Naive thymus-derived CD4-positive, alpha-beta T cell (primary cell): ENCODE results near the gene NADK. TPM values are rescaled to one million over a fixed set of nuclear protein-coding genes. Genes with fewer than 3 reads are reported as not detected.

Experiments
- ATAC-seq: fragments of 150-1000 bp; cut with Tn5 transposase; 2 replicates; pipeline ENCODE4 v1.10.0; 2021; ENCODE audit warnings: mild to moderate bottlenecking, moderate library complexity
- CTCF ChIA-PET: fragments of 350-600 bp; sonication (Branson Sonifier 250); formaldehyde crosslinking; loops from one replicate; lab custom pipeline; 2021; ENCODE audit warnings: antibody characterized with exemption; lab: Charles Lee
- POLR2A ChIA-PET: fragments of 350-600 bp; sonication (Branson Sonifier 250); formaldehyde crosslinking; loops from one replicate; lab custom pipeline; 2021; ENCODE audit warnings: antibody characterized with exemption, inconsistent platforms; lab: Charles Lee
- DNase-seq, 9 donors: peaks; one replicate each; pipeline versions ENCODE4 v3.0.0 to v3.0.0-alpha.2; 2020 to 2022; ENCODE audit warnings: mixed read lengths in 1 of 9
- H3K27ac ChIP-seq: one replicate; pipeline ENCODE4 v1.7.0; 2013; ENCODE audit warnings: mild to moderate bottlenecking, low read depth, low read length, moderate library complexity
- H3K27me3 ChIP-seq, 2 donors: one replicate each; pipeline ENCODE4 v1.7.0; 2013; ENCODE audit warnings: low read length in 2 of 2, mild to moderate bottlenecking in 2 of 2, moderate library complexity in 2 of 2; ENCODE audit not compliant: control insufficient read depth in 2 of 2, insufficient read depth in 2 of 2
- H3K36me3 ChIP-seq, 3 experiments: 1 replicate in 2 of 3; 2 replicates in 1 of 3; pipeline ENCODE4 v1.7.0; 2013; ENCODE audit warnings: low read length in 3 of 3, mild to moderate bottlenecking in 3 of 3, moderate library complexity in 1 of 3; ENCODE audit not compliant: insufficient read depth in 3 of 3, control insufficient read depth in 2 of 3
- H3K4me1 ChIP-seq, 2 donors: one replicate each; pipeline ENCODE4 v1.7.0; 2013; ENCODE audit warnings: low read length in 2 of 2, mild to moderate bottlenecking in 2 of 2, moderate library complexity in 1 of 2; ENCODE audit not compliant: control insufficient read depth in 2 of 2, insufficient read depth in 2 of 2
- H3K4me3 ChIP-seq: 2 replicates; pipeline ENCODE4 v1.7.0; 2013; ENCODE audit warnings: mild to moderate bottlenecking, low read length
- H3K9me3 ChIP-seq, 3 experiments: 1 replicate in 2 of 3; 2 replicates in 1 of 3; pipeline ENCODE4 v1.7.0; 2013; ENCODE audit warnings: low read length in 3 of 3; ENCODE audit not compliant: control insufficient read depth in 2 of 3
- H3K27ac Mint-ChIP-seq, 9 donors: one replicate each; pipeline ENCODE4 v1.8.0; 2020 to 2022; ENCODE audit warnings: mixed read lengths in 9 of 9, mild to moderate bottlenecking in 8 of 9, moderate library complexity in 5 of 9, inconsistent platforms in 2 of 9
- H3K27me3 Mint-ChIP-seq, 5 donors: one replicate each; pipeline ENCODE4 v1.8.0; 2021 to 2022; ENCODE audit warnings: mixed read lengths in 5 of 5, mild to moderate bottlenecking in 1 of 5
- H3K36me3 Mint-ChIP-seq, 5 donors: one replicate each; pipeline ENCODE4 v1.8.0; 2020 to 2022; ENCODE audit warnings: mixed read lengths in 5 of 5, mild to moderate bottlenecking in 3 of 5, inconsistent platforms in 1 of 5
- H3K4me1 Mint-ChIP-seq, 7 donors: one replicate each; pipeline ENCODE4 v1.8.0; 2020 to 2022; ENCODE audit warnings: mixed read lengths in 7 of 7, mild to moderate bottlenecking in 3 of 7, inconsistent platforms in 1 of 7
- H3K4me3 Mint-ChIP-seq, 10 donors: one replicate each; pipeline ENCODE4 v1.8.0; 2020 to 2022; ENCODE audit warnings: mild to moderate bottlenecking in 10 of 10, mixed read lengths in 10 of 10, moderate library complexity in 6 of 10, inconsistent platforms in 2 of 10
- H3K9me3 Mint-ChIP-seq, 11 donors: one replicate each; pipeline ENCODE4 v1.8.0; 2020 to 2022; ENCODE audit warnings: mixed read lengths in 11 of 11, mild to moderate bottlenecking in 4 of 11, inconsistent platforms in 1 of 11, moderate library complexity in 1 of 11
- intact Hi-C, 2 donors: fragments of 100-400 bp; cut with micrococcal nuclease; formaldehyde crosslinking; loops; one replicate each; pipeline ENCODE4 v1.15.1; 2023
- polyA plus RNA-seq, 2 donors: library from polyadenylated mRNA; unstranded; fragments of 300-500 nt; fragmentation: Illumina TruSeq; gene quantifications; one replicate each; pipeline ENCODE4 v1.2.3, GENCODE V29; 2021
- total RNA-seq, 6 experiments: library from RNA in 5 of 6; stranded (reverse) in 5 of 6; gene quantifications; 1 replicate in 5 of 6; 2 replicates in 1 of 6; pipeline ENCODE4 v1.2.3 and lab custom pipeline; 2021 to 2026

NADK gene
- total and polyA plus RNA-seq, 7 experiments from 2014 or later, result 14.7 to 115 (median 49.4) TPM

- intact Hi-C loops, result no loop called here
- ATAC-seq (no peak), DNase-seq (no peak)
- Mint-ChIP-seq H3K27ac (no peak overlapping the region), H3K27me3 (no peaks in the 10 kb centered on the region), H3K36me3 (peaks cover 0 to 22% (median 0%) of the 10 kb centered on the region in 5 donors), H3K4me1 (peaks cover 0 to 4% (median 0%) of the 10 kb centered on the region in 7 donors), H3K4me3 (no peak overlapping the region), H3K9me3 (peaks cover 0 to 1% (median 0%) of the 10 kb centered on the region in 11 donors)
- H3K4me3 ChIP-seq, result no peak overlapping the region
- H3K4me1 ChIP-seq, result no peaks in the 10 kb centered on the region
- no peaks in the 10 kb centered on the region for H3K27me3 ChIP-seq
- peaks cover 0 to 68% (median 9%) of the 10 kb centered on the region in 3 experiments for H3K36me3 ChIP-seq
- ChIA-PET CTCF (no interaction called here), POLR2A (no interaction called here)
- H3K27ac ChIP-seq, result no peak overlapping the region
- H3K9me3 ChIP-seq, result no peaks in the 10 kb centered on the region
These were observed 16.5 kb downstream of the NADK start for GRCh38 chr1:1761504-1762376.

GRCh38 chr1:1760715-1761114, 17.6 kb downstream of the NADK start:
- Mint-ChIP-seq H3K27ac (no peak overlapping the region), H3K4me1 (peaks cover 0 to 4% (median 0%) of the 10 kb centered on the region in 7 donors), H3K36me3 (peaks cover 0 to 25% (median 0%) of the 10 kb centered on the region in 5 donors), H3K9me3 (peaks cover 0 to 1% (median 0%) of the 10 kb centered on the region in 11 donors), H3K27me3 (no peaks in the 10 kb centered on the region), H3K4me3 (no peak overlapping the region)
- H3K36me3 ChIP-seq, result peaks cover 0 to 78% (median 14%) of the 10 kb centered on the region in 3 experiments
- no peak overlapping the region for H3K27ac ChIP-seq
- no peak for ATAC-seq
- intact Hi-C loops, result no loop called here
- H3K27me3 ChIP-seq, result no peaks in the 10 kb centered on the region
- DNase-seq, result no peak
- no peaks in the 10 kb centered on the region for H3K9me3 ChIP-seq
- H3K4me1 ChIP-seq, result no peaks in the 10 kb centered on the region
- no peak overlapping the region for H3K4me3 ChIP-seq
- POLR2A ChIA-PET, result no interaction called here
- CTCF ChIA-PET, result no interaction called here

GRCh38 chr1:1760345-1760650, 18.0 kb downstream of the NADK start:
- H3K36me3 ChIP-seq, result peaks cover 0 to 82% (median 14%) of the 10 kb centered on the region in 3 experiments
- H3K4me3 ChIP-seq, result no peak overlapping the region
- H3K4me3 Mint-ChIP-seq, result no peak overlapping the region
- H3K9me3 Mint-ChIP-seq, result peaks cover 0 to 1% (median 0%) of the 10 kb centered on the region in 11 donors
- peaks cover 0 to 25% (median 0%) of the 10 kb centered on the region in 5 donors for H3K36me3 Mint-ChIP-seq
- no peaks in the 10 kb centered on the region for H3K4me1 ChIP-seq
- H3K4me1 Mint-ChIP-seq, result peaks cover 0 to 4% (median 0%) of the 10 kb centered on the region in 7 donors
- no peak overlapping the region for H3K27ac ChIP-seq
- no peak for ATAC-seq
- DNase-seq, result no peak
- intact Hi-C loops, result no loop called here
- ChIA-PET CTCF (no interaction called here), POLR2A (no interaction called here)
- H3K27ac Mint-ChIP-seq, result no peak overlapping the region
- H3K27me3 Mint-ChIP-seq, result no peaks in the 10 kb centered on the region
- no peaks in the 10 kb centered on the region for H3K27me3 ChIP-seq
- no peaks in the 10 kb centered on the region for H3K9me3 ChIP-seq

GRCh38 chr1:1759456-1760344, 18.6 kb downstream of the NADK start:
- H3K27me3 Mint-ChIP-seq, result no peaks in the 10 kb centered on the region
- H3K4me3 ChIP-seq, result no peak overlapping the region
- no peaks in the 10 kb centered on the region for H3K9me3 ChIP-seq
- H3K27me3 ChIP-seq, result no peaks in the 10 kb centered on the region
- no peaks in the 10 kb centered on the region for H3K4me1 ChIP-seq
- POLR2A ChIA-PET, result interaction anchor here (0.6 kb wide), 1 partner anchor 10 kb away, joined by 3 read pairs; no protein-coding TSS in a partner anchor
- H3K27ac Mint-ChIP-seq, result no peak overlapping the region
- H3K36me3 ChIP-seq, result peaks cover 0 to 83% (median 14%) of the 10 kb centered on the region in 3 experiments
- DNase-seq (no peak), ATAC-seq (no peak)
- H3K4me3 Mint-ChIP-seq, result no peak overlapping the region
- peaks cover 0 to 27% (median 0%) of the 10 kb centered on the region in 5 donors for H3K36me3 Mint-ChIP-seq
- peaks cover 0 to 4% (median 0%) of the 10 kb centered on the region in 7 donors for H3K4me1 Mint-ChIP-seq
- CTCF ChIA-PET, result no interaction called here
- H3K27ac ChIP-seq, result no peak overlapping the region
- H3K9me3 Mint-ChIP-seq, result peaks cover 0 to 1% (median 0%) of the 10 kb centered on the region in 11 donors
- intact Hi-C loops, result no loop called here

GRCh38 chr1:1758692-1759455, 19.4 kb downstream of the NADK start:
- Mint-ChIP-seq H3K4me3 (no peak overlapping the region), H3K36me3 (peaks cover 0 to 23% (median 0%) of the 10 kb centered on the region in 5 donors)

GRCh38 chr1:1758059-1758621, 20.1 kb downstream of the NADK start:
- H3K27me3 ChIP-seq, result no peaks in the 10 kb centered on the region
- intact Hi-C loops, result no loop called here
- no peak for DNase-seq
- Mint-ChIP-seq H3K27me3 (no peaks in the 10 kb centered on the region), H3K36me3 (peaks cover 0 to 24% (median 0%) of the 10 kb centered on the region in 5 donors), H3K4me1 (peaks cover 0 to 4% (median 0%) of the 10 kb centered on the region in 7 donors), H3K4me3 (no peak overlapping the region), H3K9me3 (peaks cover 0 to 1% (median 0%) of the 10 kb centered on the region in 11 donors), H3K27ac (no peak overlapping the region)
- H3K27ac ChIP-seq, result no peak overlapping the region
- no peaks in the 10 kb centered on the region for H3K9me3 ChIP-seq
- H3K36me3 ChIP-seq, result peaks cover 0 to 84% (median 14%) of the 10 kb centered on the region in 3 experiments
- no peak for ATAC-seq
- ChIA-PET POLR2A (no interaction called here), CTCF (no interaction called here)
- H3K4me1 ChIP-seq, result no peaks in the 10 kb centered on the region
- no peak overlapping the region for H3K4me3 ChIP-seq

More at GRCh38 chr1:1758692-1759455, 19.4 kb downstream of the NADK start:
- Mint-ChIP-seq H3K9me3 (peaks cover 0 to 1% (median 0%) of the 10 kb centered on the region in 11 donors), H3K27me3 (no peaks in the 10 kb centered on the region), H3K4me1 (peaks cover 0 to 4% (median 0%) of the 10 kb centered on the region in 7 donors), H3K27ac (no peak overlapping the region)
- POLR2A ChIA-PET, result interaction anchor here (0.6 kb wide), 1 partner anchor 11 kb away, joined by 3 read pairs; no protein-coding TSS in a partner anchor
- Histone ChIP-seq H3K27me3 (no peaks in the 10 kb centered on the region), H3K4me3 (no peak overlapping the region), H3K4me1 (no peaks in the 10 kb centered on the region), H3K27ac (no peak overlapping the region), H3K9me3 (no peaks in the 10 kb centered on the region), H3K36me3 (peaks cover 0 to 83% (median 14%) of the 10 kb centered on the region in 3 experiments)
- CTCF ChIA-PET, result no interaction called here
- ATAC-seq (peak; percentile 41), DNase-seq (no peak)
- intact Hi-C loops, result no loop called here
